WTC11 (cell line): Measurements from ENCODE around the gene LCN12. TPM values are rescaled to one million over a fixed set of nuclear protein-coding genes. Genes with fewer than 3 reads are reported as not detected.

Experiments used
- ATAC-seq: fragments of 200-7000 bp; cut with Tn5 transposase; 2 replicates; pipeline ENCODE4 v1.10.0; 2021; ENCODE audit warnings: mild to moderate bottlenecking, moderate library complexity
- CTCF ChIA-PET: fragments of 300-600 bp; sonication (Branson Sonifier 250); formaldehyde crosslinking; loops from one replicate; lab custom pipeline; 2021; ENCODE audit warnings: antibody characterized with exemption; lab: Charles Lee
- POLR2A ChIA-PET: fragments of 350-600 bp; sonication (Branson Sonifier 250); formaldehyde crosslinking; loops from one replicate; lab custom pipeline; 2021; ENCODE audit warnings: antibody characterized with exemption; lab: Charles Lee
- DNase-seq: peaks from one replicate; pipeline ENCODE4 v3.0.0; 2021; ENCODE audit warnings: low spot score
- H3K27ac Mint-ChIP-seq: 2 replicates; pipeline ENCODE4 v1.8.0; 2021; ENCODE audit warnings: mixed read lengths
- H3K27me3 Mint-ChIP-seq: 2 replicates; pipeline ENCODE4 v1.8.0; 2021; ENCODE audit warnings: low read depth, mild to moderate bottlenecking, moderate library complexity, mixed read lengths
- H3K36me3 Mint-ChIP-seq: 2 replicates; pipeline ENCODE4 v1.8.0; 2021; ENCODE audit warnings: mixed read lengths
- H3K4me1 Mint-ChIP-seq: 2 replicates; pipeline ENCODE4 v1.8.0; 2022; ENCODE audit warnings: mixed read lengths
- H3K4me3 Mint-ChIP-seq: 2 replicates; pipeline ENCODE4 v1.8.0; 2021; ENCODE audit warnings: mild to moderate bottlenecking, moderate library complexity, mixed read lengths
- H3K9me3 Mint-ChIP-seq: 2 replicates; pipeline ENCODE4 v1.8.0; 2021; ENCODE audit warnings: mixed read lengths
- CBFB ChIP-seq: sonication (generic); formaldehyde crosslinking; IDR thresholded peaks from 2 replicates; pipeline ENCODE4 v1.8.1; 2022; ENCODE audit warnings: mild to moderate bottlenecking, low read depth, missing genetic modification reagents
- CREM ChIP-seq: sonication (generic); formaldehyde crosslinking; IDR thresholded peaks from 2 replicates; pipeline ENCODE4 v1.8.1; 2022; ENCODE audit warnings: mild to moderate bottlenecking, missing genetic modification reagents, moderate library complexity
- ELF4 ChIP-seq: sonication (generic); formaldehyde crosslinking; IDR thresholded peaks from 2 replicates; pipeline ENCODE4 v1.8.1; 2022; ENCODE audit warnings: low read depth, mild to moderate bottlenecking, moderate library complexity, missing genetic modification reagents
- IRF1 ChIP-seq: sonication (generic); formaldehyde crosslinking; IDR thresholded peaks from 2 replicates; pipeline ENCODE4 v1.8.0; 2023; ENCODE audit warnings: missing genetic modification reagents
- MLX ChIP-seq: sonication (generic); formaldehyde crosslinking; IDR thresholded peaks from 2 replicates; pipeline ENCODE4 v1.8.1; 2023; ENCODE audit warnings: mild to moderate bottlenecking, missing genetic modification reagents, moderate library complexity
- MXD4 ChIP-seq: fragments of 250-450 bp; sonication (Bioruptor Pico); IDR thresholded peaks from 2 replicates; pipeline ENCODE4 v1.8.0; 2021; ENCODE audit warnings: mild to moderate bottlenecking, moderate library complexity, borderline replicate concordance
- PRDM15 ChIP-seq: sonication (generic); formaldehyde crosslinking; IDR thresholded peaks from 2 replicates; pipeline ENCODE4 v1.8.0; 2022; ENCODE audit warnings: missing genetic modification reagents
- SMAD4 ChIP-seq: sonication (generic); formaldehyde crosslinking; IDR thresholded peaks from 2 replicates; pipeline ENCODE4 v1.8.0; 2022; ENCODE audit warnings: mild to moderate bottlenecking, missing genetic modification reagents
- TEAD1 ChIP-seq: sonication (generic); formaldehyde crosslinking; IDR thresholded peaks from 2 replicates; pipeline ENCODE4 v1.8.0; 2022; ENCODE audit warnings: mild to moderate bottlenecking, missing genetic modification reagents
- ZNF263 ChIP-seq: sonication (generic); formaldehyde crosslinking; IDR thresholded peaks from 2 replicates; pipeline ENCODE4 v1.8.1; 2022; ENCODE audit warnings: low read depth, mild to moderate bottlenecking, moderate library complexity, missing genetic modification reagents
- ZNF423 ChIP-seq: fragments of 250-450 bp; sonication (Bioruptor Pico); IDR thresholded peaks from 2 replicates; pipeline ENCODE4 v2.1.2; 2022; ENCODE audit warnings: mild to moderate bottlenecking, moderate library complexity
- ZNF532 ChIP-seq: fragments of 250-450 bp; sonication (Bioruptor Pico); IDR thresholded peaks from 2 replicates; pipeline ENCODE4 v1.9.0; 2021; ENCODE audit warnings: mild to moderate bottlenecking, borderline replicate concordance
- total RNA-seq: library from RNA; stranded (reverse); gene quantifications from 3 replicates; pipeline ENCODE4 v1.2.3, GENCODE V29; 2021
- TF ChIP-seq, protein P1 (sequence below): sonication (generic); formaldehyde crosslinking; IDR thresholded peaks from 2 replicates; pipeline ENCODE4 v1.8.1; 2022; ENCODE audit warnings: missing genetic modification reagents, borderline replicate concordance
- TF ChIP-seq, protein P2 (sequence below): sonication (generic); formaldehyde crosslinking; IDR thresholded peaks from 2 replicates; pipeline ENCODE4 v1.8.1; 2023; ENCODE audit warnings: mild to moderate bottlenecking, missing genetic modification reagents
- TF ChIP-seq, protein P3 (sequence below): sonication (generic); formaldehyde crosslinking; IDR thresholded peaks from 2 replicates; pipeline ENCODE4 v1.8.0; 2023; ENCODE audit warnings: missing genetic modification reagents, mild to moderate bottlenecking, borderline replicate concordance
- TF ChIP-seq, protein P4 (sequence below): sonication (generic); formaldehyde crosslinking; IDR thresholded peaks from 2 replicates; pipeline ENCODE4 v1.8.0; 2023; ENCODE audit warnings: mild to moderate bottlenecking, missing genetic modification reagents

The LCN12 gene
- total RNA-seq, 1 experiment from 2014 or later = 1.9 TPM

GRCh38 chr9:136931611-136932130 is 20.4 kb upstream of the LCN12 start:
- no peak overlapping the region for H3K4me3 Mint-ChIP-seq
- H3K9me3 Mint-ChIP-seq = peaks cover 3% of the 10 kb centered on the region; the same call in 1 of the 2 replicates
- DNase-seq (no peak), ATAC-seq (no peak)
- no peaks in the 10 kb centered on the region for H3K27me3 Mint-ChIP-seq
- ChIA-PET POLR2A (no interaction called here), CTCF (interaction anchor here (0.8 kb wide), 1 partner anchor 98 kb away, joined by 3 read pairs; no protein-coding TSS in a partner anchor)
- H3K4me1 Mint-ChIP-seq = peaks cover 6% of the 10 kb centered on the region
- no peak overlapping the region for H3K27ac Mint-ChIP-seq
- TF ChIP-seq CBFB (CRISPR knock-in tag) (no peak), SMAD4 (CRISPR knock-in tag) (no peak), MLX (CRISPR knock-in tag) (no peak), CREM (CRISPR knock-in tag) (no peak), PRDM15 (CRISPR knock-in tag) (no peak), ZNF263 (CRISPR knock-in tag) (no peak), TEAD1 (CRISPR knock-in tag) (no peak), ELF4 (CRISPR knock-in tag) (no peak), MXD4 (CRISPR knock-in tag) (no peak), ZNF423 (CRISPR knock-in tag) (no peak), ZNF532 (no peak), IRF1 (no peak)
- TF ChIP-seq, protein P1, sequence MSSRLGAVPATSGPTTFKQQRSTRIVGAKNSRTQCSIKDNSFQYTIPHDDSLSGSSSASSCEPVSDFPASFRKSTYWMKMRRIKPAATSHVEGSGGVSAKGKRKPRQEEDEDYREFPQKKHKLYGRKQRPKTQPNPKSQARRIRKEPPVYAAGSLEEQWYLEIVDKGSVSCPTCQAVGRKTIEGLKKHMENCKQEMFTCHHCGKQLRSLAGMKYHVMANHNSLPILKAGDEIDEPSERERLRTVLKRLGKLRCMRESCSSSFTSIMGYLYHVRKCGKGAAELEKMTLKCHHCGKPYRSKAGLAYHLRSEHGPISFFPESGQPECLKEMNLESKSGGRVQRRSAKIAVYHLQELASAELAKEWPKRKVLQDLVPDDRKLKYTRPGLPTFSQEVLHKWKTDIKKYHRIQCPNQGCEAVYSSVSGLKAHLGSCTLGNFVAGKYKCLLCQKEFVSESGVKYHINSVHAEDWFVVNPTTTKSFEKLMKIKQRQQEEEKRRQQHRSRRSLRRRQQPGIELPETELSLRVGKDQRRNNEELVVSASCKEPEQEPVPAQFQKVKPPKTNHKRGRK (CRISPR knock-in tag) = no peak
- TF ChIP-seq, protein P2, sequence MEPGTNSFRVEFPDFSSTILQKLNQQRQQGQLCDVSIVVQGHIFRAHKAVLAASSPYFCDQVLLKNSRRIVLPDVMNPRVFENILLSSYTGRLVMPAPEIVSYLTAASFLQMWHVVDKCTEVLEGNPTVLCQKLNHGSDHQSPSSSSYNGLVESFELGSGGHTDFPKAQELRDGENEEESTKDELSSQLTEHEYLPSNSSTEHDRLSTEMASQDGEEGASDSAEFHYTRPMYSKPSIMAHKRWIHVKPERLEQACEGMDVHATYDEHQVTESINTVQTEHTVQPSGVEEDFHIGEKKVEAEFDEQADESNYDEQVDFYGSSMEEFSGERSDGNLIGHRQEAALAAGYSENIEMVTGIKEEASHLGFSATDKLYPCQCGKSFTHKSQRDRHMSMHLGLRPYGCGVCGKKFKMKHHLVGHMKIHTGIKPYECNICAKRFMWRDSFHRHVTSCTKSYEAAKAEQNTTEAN (CRISPR knock-in tag) = no peak
- TF ChIP-seq, protein P3, sequence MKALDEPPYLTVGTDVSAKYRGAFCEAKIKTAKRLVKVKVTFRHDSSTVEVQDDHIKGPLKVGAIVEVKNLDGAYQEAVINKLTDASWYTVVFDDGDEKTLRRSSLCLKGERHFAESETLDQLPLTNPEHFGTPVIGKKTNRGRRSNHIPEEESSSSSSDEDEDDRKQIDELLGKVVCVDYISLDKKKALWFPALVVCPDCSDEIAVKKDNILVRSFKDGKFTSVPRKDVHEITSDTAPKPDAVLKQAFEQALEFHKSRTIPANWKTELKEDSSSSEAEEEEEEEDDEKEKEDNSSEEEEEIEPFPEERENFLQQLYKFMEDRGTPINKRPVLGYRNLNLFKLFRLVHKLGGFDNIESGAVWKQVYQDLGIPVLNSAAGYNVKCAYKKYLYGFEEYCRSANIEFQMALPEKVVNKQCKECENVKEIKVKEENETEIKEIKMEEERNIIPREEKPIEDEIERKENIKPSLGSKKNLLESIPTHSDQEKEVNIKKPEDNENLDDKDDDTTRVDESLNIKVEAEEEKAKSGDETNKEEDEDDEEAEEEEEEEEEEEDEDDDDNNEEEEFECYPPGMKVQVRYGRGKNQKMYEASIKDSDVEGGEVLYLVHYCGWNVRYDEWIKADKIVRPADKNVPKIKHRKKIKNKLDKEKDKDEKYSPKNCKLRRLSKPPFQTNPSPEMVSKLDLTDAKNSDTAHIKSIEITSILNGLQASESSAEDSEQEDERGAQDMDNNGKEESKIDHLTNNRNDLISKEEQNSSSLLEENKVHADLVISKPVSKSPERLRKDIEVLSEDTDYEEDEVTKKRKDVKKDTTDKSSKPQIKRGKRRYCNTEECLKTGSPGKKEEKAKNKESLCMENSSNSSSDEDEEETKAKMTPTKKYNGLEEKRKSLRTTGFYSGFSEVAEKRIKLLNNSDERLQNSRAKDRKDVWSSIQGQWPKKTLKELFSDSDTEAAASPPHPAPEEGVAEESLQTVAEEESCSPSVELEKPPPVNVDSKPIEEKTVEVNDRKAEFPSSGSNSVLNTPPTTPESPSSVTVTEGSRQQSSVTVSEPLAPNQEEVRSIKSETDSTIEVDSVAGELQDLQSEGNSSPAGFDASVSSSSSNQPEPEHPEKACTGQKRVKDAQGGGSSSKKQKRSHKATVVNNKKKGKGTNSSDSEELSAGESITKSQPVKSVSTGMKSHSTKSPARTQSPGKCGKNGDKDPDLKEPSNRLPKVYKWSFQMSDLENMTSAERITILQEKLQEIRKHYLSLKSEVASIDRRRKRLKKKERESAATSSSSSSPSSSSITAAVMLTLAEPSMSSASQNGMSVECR (CRISPR knock-in tag) = no peak
- TF ChIP-seq, protein P4, sequence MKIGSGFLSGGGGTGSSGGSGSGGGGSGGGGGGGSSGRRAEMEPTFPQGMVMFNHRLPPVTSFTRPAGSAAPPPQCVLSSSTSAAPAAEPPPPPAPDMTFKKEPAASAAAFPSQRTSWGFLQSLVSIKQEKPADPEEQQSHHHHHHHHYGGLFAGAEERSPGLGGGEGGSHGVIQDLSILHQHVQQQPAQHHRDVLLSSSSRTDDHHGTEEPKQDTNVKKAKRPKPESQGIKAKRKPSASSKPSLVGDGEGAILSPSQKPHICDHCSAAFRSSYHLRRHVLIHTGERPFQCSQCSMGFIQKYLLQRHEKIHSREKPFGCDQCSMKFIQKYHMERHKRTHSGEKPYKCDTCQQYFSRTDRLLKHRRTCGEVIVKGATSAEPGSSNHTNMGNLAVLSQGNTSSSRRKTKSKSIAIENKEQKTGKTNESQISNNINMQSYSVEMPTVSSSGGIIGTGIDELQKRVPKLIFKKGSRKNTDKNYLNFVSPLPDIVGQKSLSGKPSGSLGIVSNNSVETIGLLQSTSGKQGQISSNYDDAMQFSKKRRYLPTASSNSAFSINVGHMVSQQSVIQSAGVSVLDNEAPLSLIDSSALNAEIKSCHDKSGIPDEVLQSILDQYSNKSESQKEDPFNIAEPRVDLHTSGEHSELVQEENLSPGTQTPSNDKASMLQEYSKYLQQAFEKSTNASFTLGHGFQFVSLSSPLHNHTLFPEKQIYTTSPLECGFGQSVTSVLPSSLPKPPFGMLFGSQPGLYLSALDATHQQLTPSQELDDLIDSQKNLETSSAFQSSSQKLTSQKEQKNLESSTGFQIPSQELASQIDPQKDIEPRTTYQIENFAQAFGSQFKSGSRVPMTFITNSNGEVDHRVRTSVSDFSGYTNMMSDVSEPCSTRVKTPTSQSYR (CRISPR knock-in tag) = no peak
- peaks cover 51% of the 10 kb centered on the region for H3K36me3 Mint-ChIP-seq
